Activated naive CD8-positive, alpha-beta T cell treated with anti-CD3 and anti-CD28 coated beads, Interleukin-2, amount 10 ng/mL, durations not matched to agents 7 days and 5 days (primary cell): ENCODE measurements around the gene EPN3. TPM values are rescaled to one million over a fixed set of nuclear protein-coding genes. Genes with fewer than 3 reads are reported as not detected.

Experiments
- ATAC-seq: fragments of 150-1000 bp; cut with Tn5 transposase; one replicate; pipeline ENCODE4 v1.10.0; 2021; ENCODE audit warnings: low read depth, moderate library complexity
- POLR2A ChIA-PET: fragments of 350-600 bp; sonication (Branson Sonifier 250); formaldehyde crosslinking; loops from one replicate; lab custom pipeline; 2021; ENCODE audit warnings: antibody characterized with exemption; lab: Charles Lee
- DNase-seq: peaks from one replicate; pipeline ENCODE4 v3.0.0; 2021
- H3K27ac Mint-ChIP-seq: one replicate; pipeline ENCODE4 v1.8.0; 2022; ENCODE audit warnings: mild to moderate bottlenecking, mixed read lengths
- H3K27me3 Mint-ChIP-seq: one replicate; pipeline ENCODE4 v1.8.0; 2022; ENCODE audit warnings: mild to moderate bottlenecking, moderate library complexity, mixed read lengths
- H3K36me3 Mint-ChIP-seq: one replicate; pipeline ENCODE4 v1.8.0; 2021; ENCODE audit warnings: mild to moderate bottlenecking, mixed read lengths
- H3K4me1 Mint-ChIP-seq: one replicate; pipeline ENCODE4 v1.8.0; 2021; ENCODE audit warnings: mixed read lengths
- H3K4me3 Mint-ChIP-seq: one replicate; pipeline ENCODE4 v1.8.0; 2022; ENCODE audit warnings: mild to moderate bottlenecking, moderate library complexity, mixed read lengths
- H3K9me3 Mint-ChIP-seq: one replicate; pipeline ENCODE4 v1.8.0; 2021; ENCODE audit warnings: mixed read lengths
- total RNA-seq, 2 experiments: library from RNA; stranded (reverse); gene quantifications; one replicate each; pipeline ENCODE4 v1.2.3, GENCODE V29; 2021

The EPN3 gene
- total RNA-seq, 2 experiments from 2014 or later, result not detected

DNA sequence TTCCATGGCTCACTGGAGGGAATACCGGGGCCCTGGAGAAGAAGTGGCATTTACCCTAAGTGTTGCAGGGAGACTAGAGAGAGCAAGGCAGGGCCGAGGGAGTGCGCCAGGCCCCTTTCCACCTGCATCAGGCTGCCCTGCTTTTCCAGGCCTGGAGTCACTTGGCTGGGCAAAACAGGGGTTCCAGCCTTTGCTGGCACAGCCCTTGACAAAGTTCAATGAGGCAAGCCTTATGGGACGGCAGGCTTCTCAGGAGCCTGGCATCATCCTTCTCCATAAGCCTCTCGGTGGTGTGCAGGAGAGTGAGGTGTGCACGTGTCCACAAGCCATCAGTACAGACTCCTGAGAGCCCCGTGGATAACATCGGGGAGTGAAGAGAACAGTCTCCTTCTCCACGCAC lies 55.0 kb downstream of the EPN3 start:
- Mint-ChIP-seq H3K4me1 (no peaks in the 10 kb centered on the region), H3K36me3 (no peaks in the 10 kb centered on the region), H3K27me3 (peaks cover 12% of the 10 kb centered on the region), H3K4me3 (no peak overlapping the region), H3K9me3 (no peaks in the 10 kb centered on the region), H3K27ac (no peak overlapping the region)
- POLR2A ChIA-PET, result no interaction called here
- no peak for ATAC-seq
- DNase-seq, result no peak

DNA sequence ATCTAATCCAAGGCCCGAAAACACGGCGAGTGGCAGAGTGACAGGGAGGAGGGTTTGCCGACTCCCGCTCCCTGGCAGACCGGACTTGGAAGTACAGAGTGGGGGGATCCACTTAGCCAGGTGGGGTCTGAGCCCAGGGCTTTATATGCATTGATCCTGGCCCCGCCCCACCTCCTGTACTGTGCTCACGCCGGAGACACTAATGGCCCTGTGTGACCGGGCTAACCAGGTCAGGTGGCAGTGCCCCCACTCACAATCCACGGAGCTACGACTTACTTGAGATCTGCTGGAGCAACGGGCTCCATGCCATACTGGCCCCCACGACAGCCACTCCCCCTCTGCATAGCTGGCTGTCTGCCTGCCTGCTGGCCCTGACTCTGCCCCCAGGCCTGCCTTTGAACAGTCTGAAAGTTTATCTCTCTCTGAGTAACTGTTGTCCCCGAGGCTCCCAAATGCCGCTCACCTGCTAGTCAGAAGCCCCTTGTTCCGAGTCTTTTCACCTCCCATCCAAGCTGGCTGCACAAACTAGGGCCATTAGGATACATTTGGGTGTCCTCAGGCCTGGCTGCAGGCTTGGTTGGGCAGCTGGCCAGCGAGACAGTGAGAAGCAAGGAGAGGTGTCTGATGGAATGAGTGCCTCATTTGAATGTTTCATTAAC lies 56.0 kb downstream of the EPN3 start:
- DNase-seq (no peak), ATAC-seq (no peak)
- H3K36me3 Mint-ChIP-seq, result no peaks in the 10 kb centered on the region
- POLR2A ChIA-PET, result no interaction called here
- no peaks in the 10 kb centered on the region for H3K4me1 Mint-ChIP-seq
- H3K27me3 Mint-ChIP-seq, result peaks cover 9% of the 10 kb centered on the region
- no peak overlapping the region for H3K27ac Mint-ChIP-seq
- H3K4me3 Mint-ChIP-seq, result no peak overlapping the region
- H3K9me3 Mint-ChIP-seq, result no peaks in the 10 kb centered on the region

GRCh38 chr17:50589095-50589705 lies 56.7 kb downstream of the EPN3 start:
- H3K36me3 Mint-ChIP-seq, result no peaks in the 10 kb centered on the region
- POLR2A ChIA-PET, result no interaction called here
- no peak for DNase-seq
- H3K9me3 Mint-ChIP-seq, result no peaks in the 10 kb centered on the region
- H3K4me1 Mint-ChIP-seq, result no peaks in the 10 kb centered on the region
- H3K27ac Mint-ChIP-seq, result no peak overlapping the region
- no peak for ATAC-seq
- peaks cover 4% of the 10 kb centered on the region for H3K27me3 Mint-ChIP-seq
- no peak overlapping the region for H3K4me3 Mint-ChIP-seq

DNA sequence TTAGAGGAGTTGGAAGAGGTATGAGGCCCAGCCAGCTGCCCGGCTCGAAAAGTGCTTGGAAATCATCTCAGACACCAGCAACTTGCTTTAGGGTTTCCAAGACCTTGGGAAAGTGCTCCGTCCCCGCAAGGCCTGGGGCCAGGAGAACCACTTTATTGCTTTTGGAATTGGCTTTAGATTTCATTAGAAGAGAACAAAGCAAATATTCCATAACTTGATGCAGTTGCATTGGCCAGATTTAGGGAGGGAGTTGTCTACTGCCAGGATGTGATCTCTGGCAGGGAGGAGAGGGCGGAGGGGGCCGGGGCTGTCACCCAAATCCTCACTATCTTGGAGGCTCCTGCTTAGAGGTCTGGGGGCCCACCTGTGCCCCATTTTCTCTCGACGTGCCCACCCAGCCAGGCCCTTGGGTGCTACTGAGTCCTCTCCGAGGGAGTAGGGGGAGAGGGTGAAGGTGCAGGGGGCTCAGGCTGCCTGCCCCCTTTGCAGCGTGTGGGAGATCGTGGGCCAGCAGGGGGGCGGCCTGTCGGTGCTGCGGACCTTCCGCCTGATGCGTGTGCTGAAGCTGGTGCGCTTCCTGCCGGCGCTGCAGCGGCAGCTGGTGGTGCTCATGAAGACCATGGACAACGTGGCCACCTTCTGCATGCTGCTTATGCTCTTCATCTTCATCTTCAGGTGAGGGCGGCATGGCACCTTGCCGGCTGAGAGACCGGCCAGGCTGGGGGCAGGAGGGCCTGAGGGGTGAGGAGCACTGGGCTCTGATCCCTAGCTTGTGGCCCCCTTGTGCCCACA lies 58.6 kb downstream of the EPN3 start:
- POLR2A ChIA-PET, result no interaction called here
- Mint-ChIP-seq H3K27me3 (peaks cover 2% of the 10 kb centered on the region), H3K36me3 (no peaks in the 10 kb centered on the region), H3K27ac (no peak overlapping the region), H3K4me3 (no peak overlapping the region), H3K4me1 (no peaks in the 10 kb centered on the region), H3K9me3 (no peaks in the 10 kb centered on the region)
- no peak for DNase-seq
- ATAC-seq, result no peak

GRCh38 chr17:50593321-50593720 lies 60.8 kb downstream of the EPN3 start:
- DNase-seq, result no peak
- H3K4me1 Mint-ChIP-seq, result no peaks in the 10 kb centered on the region
- no peak for ATAC-seq
- POLR2A ChIA-PET, result no interaction called here
- no peaks in the 10 kb centered on the region for H3K9me3 Mint-ChIP-seq
- H3K4me3 Mint-ChIP-seq, result no peak overlapping the region
- H3K36me3 Mint-ChIP-seq, result no peaks in the 10 kb centered on the region
- no peak overlapping the region for H3K27ac Mint-ChIP-seq
- H3K27me3 Mint-ChIP-seq, result peaks cover 2% of the 10 kb centered on the region

Other genes starting within 250 kb of the EPN3 start
- 10 to 100 TPM; 29.0 to 31.9 TPM for gene XYLT2, start 186.6 kb upstream of the EPN3 start, total RNA-seq
- gene MRPL27, start 159.6 kb upstream of the EPN3 start, total RNA-seq, result 10 to 100 TPM; 49.6 to 51.0 TPM
- gene EME1, start 159.5 kb upstream of the EPN3 start, total RNA-seq, result 10 to 100 TPM; 27.3 to 28.8 TPM
- gene LRRC59, start 135.2 kb upstream of the EPN3 start, total RNA-seq, result 10 to 100 TPM; 45.0 to 47.1 TPM
- gene ACSF2, start 106.5 kb upstream of the EPN3 start, total RNA-seq, result 10 to 100 TPM; 42.1 to 45.0 TPM
- not detected for gene CHAD, start 63.9 kb upstream of the EPN3 start, total RNA-seq
- 10 to 100 TPM; 42.7 to 43.5 TPM for gene RSAD1, start 53.9 kb upstream of the EPN3 start, total RNA-seq
- 1 to 10 TPM; 4.0 to 4.4 TPM for gene MYCBPAP, start 24.3 kb upstream of the EPN3 start, total RNA-seq
- gene SPATA20, start 14.4 kb downstream of the EPN3 start, total RNA-seq, result 10 to 100 TPM; 31.3 to 33.1 TPM
- under 1 TPM in 1 of 2 experiments, not detected in 1; 0.11 TPM for gene CACNA1G, start 28.0 kb downstream of the EPN3 start, total RNA-seq
- gene ABCC3, start 102.1 kb downstream of the EPN3 start, total RNA-seq, result 1 to 10 TPM in 1 of 2 experiments, under 1 TPM in 1; 0.77 to 1.4 TPM
- 10 to 100 TPM; 30.3 to 31.4 TPM for gene ANKRD40, start 175.2 kb downstream of the EPN3 start, total RNA-seq
- gene LUC7L3, start 186.9 kb downstream of the EPN3 start, total RNA-seq, result 100 to 1,000 TPM; 184 to 200 TPM
- not detected for gene ANKRD40CL, start 234.8 kb downstream of the EPN3 start, total RNA-seq